NCI-H1930 (cell line): ENCODE results near the gene ABCD1.
"Not testable (repeated sequence)": the region's sequence is repeated elsewhere in the genome, so short reads cannot be mapped to it uniquely, and the experiment has no call there.

Experiments
- DNase-seq, 2 experiments: peaks; one replicate each; lab custom pipeline; 2025; lab: John Stamatoyannopoulos, UW

Gene ABCD1

DNA sequence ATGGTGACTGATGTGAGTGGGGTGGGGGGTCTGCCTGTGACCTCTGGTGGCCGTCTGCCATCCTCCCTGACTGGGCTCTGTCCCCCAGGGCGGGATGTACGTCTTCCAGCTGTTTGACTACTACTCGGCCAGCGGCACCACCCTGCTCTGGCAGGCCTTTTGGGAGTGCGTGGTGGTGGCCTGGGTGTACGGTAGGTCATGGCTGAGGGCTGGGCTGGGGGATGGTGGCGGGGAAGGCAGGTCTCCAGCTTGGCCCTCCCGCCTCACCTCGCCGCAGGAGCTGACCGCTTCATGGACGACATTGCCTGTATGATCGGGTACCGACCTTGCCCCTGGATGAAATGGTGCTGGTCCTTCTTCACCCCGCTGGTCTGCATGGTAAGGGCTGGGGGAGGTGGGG lies 30.4 kb upstream of the ABCD1 start:
- not testable (repeated sequence) for DNase-seq

DNA sequence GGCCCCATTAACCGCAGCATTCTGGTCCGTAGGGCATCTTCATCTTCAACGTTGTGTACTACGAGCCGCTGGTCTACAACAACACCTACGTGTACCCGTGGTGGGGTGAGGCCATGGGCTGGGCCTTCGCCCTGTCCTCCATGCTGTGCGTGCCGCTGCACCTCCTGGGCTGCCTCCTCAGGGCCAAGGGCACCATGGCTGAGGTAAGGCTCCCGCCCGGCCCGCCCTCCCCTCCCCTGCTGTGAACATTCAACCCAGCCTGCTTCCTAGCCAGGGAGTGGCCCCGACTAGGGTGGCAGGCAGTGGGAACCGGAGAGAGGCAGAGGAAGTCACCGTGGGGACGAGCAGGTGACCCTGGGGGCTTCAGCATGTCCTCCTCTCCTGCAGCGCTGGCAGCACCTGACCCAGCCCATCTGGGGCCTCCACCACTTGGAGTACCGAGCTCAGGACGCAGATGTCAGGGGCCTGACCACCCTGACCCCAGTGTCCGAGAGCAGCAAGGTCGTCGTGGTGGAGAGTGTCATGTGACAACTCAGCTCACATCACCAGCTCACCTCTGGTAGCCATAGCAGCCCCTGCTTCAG lies 29.9 kb upstream of the ABCD1 start:
- DNase-seq: no peak

DNA sequence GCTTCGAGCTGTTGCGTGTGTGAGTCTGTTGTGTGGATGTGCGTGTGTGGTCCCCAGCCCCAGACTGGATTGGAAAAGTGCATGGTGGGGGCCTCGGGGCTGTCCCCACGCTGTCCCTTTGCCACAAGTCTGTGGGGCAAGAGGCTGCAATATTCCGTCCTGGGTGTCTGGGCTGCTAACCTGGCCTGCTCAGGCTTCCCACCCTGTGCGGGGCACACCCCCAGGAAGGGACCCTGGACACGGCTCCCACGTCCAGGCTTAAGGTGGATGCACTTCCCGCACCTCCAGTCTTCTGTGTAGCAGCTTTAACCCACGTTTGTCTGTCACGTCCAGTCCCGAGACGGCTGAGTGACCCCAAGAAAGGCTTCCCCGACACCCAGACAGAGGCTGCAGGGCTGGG lies 28.6 kb upstream of the ABCD1 start:
- DNase-seq: no peak

DNA sequence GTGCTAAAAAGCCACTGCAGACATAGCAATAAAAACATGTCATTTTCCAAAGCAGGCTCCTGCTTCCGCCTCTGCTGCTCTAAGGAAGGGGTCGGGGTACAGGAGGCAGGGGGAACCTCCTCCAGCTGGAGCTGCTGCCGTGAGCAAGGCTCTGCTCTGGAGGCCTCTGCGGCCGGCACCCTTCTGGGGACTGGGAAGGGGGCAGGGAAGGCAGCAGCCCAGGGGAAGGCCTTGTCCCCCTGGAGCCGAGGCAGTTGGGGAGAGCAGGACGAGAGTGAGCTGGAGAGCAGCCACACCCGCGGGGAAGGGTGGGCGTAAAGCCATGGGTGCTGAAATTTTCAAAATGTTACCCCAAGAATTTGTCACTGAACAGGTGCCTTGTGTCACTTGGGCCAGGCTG lies 28.1 kb upstream of the ABCD1 start:
- DNase-seq: not testable (repeated sequence)

DNA sequence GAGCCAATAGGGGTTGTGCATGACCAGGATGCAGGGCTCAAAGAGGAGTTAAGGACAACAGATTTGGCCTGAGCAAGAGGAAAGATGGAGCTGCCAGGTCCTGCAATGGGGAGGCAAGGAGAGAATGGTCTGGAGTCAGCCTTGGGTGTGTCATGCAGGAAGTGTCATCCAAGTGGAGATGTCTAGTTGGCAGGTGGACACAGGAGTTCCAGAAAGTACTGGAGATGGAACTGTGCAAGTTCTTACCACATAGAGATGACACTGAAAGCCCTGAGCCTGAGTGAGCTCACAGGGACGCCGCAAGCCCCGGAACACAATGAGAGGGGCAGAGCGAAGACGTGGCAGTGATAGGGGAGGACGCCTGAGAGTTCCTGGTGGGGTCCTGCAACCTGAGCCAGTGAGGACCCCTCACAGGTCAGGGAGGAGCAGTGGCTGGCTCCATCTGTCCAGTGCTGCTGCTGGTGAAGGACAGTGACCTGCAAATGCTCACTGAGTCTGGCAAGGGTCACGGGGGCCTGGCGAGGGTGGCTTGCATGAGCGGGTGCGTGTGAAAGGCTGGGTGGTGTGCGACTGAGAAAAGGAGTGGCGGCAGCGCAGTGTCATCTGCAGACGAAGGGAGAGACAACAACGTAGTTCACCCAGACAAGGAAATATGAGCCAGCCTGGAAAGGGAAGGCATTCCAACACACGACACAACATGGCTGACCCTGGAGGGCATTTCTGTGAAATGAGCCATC lies 27.5 kb upstream of the ABCD1 start:
- not testable (repeated sequence) for DNase-seq

DNA sequence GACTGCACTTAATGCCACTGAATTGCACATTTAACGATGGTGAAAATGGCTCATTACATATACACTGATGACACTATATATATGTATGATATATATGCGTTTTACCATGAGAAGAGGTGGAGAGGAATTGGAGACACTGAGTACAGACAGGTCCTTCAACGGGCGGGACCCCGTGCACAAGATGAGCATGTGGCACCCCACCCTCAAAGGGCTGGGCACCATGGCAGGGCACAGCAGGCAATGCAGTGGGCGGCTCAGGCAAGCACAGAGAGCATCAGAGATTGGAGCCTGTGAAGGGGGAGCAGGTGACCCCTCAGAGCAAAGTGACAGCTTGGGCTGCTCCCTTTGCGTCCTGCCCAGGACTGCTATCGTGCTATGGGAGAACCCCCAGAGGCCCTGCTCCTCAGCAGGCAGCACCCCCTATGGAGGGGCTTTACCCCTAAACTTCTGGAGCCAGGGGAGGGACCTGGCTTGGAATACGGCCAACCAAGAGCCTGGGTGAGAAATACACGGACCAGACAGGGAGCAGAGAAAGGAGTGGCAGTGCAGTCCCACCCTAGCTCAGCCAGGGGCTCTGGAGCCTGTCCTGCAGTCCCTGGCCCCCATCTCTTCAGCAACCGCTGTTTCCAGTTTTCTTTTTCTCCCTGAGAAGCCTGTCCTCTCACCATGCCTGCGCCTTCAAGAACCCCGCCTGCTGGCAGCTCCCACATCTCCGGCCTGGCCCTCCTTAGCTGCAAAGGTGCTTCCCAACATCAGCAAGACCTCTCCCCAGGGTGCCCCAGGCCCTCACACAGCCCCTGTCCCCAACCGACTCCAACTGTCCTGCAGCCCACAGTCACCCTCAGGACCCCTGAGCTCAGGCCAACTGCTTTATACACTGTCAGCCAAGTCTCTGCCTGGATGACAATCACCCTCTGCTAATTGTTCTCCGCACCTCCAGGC lies 26.5 kb upstream of the ABCD1 start:
- DNase-seq: no peak

DNA sequence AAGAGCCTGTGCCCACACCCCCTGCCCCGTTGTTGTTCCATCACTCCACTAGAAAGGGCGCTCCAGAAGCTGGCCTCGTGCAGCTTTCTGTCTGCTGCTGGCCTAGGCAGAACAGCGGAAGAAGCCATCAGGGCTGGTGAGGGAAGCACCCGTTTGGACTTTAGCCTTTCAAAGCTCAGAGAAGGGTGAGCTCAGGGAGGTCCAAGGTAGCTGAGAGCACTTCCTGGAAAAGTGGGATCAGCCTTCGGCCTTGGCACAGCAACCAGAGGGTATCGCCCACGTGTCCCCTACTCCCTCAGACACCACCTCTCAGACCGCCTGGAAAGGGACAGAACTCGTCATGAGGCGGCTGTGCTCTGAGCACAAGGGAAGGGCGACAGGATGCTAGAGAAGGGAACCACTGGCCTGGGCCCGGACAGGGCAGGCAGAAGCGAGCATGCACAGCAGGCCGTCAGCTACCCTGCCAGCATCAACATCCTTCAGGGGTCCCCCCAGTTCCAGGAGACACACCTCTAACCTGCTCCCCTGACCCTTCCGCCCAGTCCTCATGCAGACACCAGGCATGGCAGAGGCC lies 25.4 kb upstream of the ABCD1 start:
- DNase-seq: not testable (repeated sequence)

DNA sequence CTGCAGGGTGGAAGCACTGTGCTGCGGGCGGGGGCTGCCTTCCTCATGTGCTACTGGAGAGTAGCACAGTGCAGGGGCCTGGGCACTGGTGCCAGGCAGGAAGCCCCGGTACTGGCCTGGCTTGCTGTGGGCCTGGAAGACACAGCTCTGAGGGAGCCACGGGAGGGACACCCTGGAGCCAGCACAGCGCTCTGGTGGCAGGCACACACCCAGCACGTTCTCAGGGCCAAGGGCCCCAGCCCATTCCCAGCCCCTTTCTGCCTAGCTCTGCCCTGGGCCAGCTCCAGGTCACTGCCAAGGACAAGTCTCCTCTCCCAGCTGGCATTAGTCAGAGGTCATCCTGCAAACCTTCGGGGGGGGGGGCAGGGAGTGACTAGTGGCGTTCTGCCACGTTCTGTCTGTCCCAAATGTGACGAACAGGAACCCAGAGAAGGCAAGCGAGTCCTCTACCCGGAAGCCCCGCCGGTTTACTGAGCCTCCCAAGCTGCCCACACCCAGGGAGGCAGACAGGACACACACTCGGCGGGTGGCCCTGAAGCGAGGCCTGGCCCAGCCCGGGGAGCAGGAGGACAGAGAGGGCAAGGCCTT lies 24.8 kb upstream of the ABCD1 start:
- not testable (repeated sequence) for DNase-seq

DNA sequence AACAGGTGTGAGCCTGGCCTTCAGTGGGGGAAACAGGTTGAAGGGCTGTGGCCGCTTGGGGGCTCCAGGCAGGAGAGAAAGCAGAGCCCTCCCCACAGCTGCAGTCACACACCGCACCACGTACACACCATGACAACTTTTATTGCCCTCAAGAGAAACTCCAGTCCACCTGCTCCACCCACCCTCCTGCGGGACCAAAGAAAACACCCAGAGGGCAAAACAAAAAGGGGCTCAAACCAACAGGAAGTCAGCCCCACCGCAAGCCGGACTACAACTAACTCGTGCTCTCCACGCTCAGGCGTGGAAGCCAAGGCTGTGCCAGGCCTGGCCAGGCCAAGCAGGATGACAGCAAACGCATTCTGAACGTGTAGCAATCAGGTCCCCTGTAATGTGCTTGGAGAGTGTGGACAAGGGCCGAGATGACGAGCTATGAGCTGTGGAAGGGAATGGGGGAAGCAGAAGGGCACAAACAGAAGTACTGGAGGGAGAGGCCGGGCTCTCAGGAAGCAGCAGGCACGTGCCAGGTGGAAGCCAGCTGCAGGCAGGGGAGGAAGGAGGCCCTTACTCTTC lies 24.2 kb upstream of the ABCD1 start:
- DNase-seq: no peak

DNA sequence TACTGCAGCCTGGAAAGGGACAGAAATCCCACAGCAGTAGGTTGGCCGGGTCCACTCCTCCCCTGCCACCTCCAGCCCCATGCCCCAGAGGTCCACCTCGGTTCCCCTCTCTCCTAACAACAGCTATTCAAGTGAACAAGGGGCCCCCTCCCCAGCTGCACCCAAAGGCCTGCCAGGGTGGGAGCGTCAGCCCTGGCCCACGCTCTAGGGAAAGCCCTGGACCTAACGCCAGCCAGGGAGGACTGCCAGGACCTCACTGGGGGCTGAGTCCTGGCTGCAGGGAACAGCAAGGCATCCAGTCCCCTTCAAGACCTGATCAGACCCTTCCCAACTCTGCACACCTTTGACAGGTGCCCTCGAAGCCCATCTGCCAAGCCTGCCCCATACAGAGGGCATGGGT lies 23.7 kb upstream of the ABCD1 start:
- no peak for DNase-seq

DNA sequence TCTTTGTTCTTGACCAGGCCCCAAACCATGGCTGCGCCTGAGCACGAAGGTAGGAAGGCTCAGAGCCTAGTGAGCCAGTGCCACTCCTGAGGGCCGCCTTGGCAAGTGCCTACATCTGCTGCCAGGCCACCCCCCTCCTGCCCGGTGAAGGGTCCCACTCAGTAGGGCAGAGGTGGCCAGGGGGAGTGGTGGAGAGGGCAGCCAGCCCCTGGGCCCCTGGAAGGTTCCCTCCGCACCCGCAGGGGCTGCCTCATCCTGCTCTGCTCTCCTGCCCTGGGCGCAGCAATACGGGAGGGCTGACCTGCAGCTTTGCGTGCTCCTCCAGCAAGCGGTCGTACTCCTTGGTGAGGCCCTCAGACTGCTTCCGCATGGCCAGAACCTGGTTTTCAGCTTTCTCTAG lies 22.9 kb upstream of the ABCD1 start:
- no peak for DNase-seq

DNA sequence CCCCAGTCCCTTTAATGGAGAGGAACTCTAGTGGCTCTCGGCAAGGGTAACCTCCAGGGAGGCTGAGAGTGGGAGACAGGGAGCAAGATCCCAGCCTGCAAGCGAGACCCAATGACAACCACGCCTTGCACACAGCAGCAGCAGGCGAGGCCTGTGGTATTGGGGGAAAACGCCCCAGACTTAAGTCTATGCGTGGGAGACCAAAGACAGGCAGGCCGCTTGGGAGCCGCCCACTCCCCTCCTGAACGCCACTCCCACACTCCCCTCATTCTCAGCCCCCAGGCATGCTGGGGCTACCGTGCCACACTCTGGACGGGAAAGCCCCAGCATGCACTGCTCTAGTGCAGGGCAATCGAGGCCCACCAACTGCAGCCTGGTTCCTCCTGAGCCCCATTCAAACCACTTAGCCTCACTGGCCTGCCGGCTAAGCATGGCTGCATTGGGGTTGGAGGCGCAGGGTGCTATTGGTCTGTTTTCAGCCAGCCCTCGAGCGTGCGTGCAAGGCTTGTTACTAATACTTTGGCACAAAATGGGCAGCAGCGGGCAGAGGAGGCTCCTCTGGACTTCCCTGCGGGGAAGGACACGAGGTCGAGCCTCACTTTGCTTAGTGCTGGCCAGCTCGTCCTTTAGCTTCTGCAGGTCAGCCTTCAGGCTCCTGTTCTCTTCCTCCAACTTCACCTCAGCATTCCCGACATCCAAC lies 22.2 kb upstream of the ABCD1 start:
- no peak for DNase-seq

DNA sequence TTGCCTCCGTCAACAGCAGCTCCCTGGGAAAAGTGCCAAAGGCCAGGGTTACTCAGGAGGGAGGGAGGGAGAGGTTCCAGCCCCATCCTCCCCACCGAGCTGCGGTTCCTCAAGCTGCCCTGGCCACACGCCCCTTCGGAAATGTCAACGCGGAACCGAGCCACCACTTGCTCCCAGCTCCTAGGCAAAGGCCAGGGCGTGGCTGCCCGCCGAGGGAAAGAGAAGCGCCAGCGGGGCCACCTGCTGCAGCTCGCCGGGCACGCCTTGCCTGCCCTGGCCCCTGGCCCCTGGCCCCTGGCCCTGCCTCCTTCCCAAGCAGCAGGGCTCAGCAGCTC lies 21.7 kb upstream of the ABCD1 start:
- DNase-seq: no peak

DNA sequence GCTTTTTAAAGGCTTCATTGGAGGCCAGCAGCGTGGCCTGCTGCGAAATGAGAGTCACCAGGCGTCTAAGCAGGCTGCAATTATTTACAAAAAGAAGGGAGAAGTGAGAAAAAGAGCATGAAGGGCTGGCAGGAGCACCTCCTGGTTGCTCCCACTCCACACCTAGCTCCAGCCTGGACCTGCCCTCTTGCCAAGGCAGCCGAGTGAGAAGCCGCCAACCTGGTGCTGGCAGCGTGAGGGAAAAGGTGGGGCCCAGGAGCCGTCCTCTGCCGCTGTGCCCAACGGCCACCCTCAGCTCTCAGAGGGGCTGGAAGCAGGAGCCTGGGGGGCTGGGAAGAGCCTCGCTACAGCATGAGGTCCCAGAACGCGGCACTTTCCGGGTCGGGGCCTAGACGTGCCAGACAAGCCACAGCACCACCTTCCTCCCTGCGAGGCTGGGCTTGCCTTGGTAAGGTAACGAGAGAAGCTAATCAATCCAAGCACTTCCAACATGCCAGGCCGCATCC lies 20.6 kb upstream of the ABCD1 start:
- no peak for DNase-seq

DNA sequence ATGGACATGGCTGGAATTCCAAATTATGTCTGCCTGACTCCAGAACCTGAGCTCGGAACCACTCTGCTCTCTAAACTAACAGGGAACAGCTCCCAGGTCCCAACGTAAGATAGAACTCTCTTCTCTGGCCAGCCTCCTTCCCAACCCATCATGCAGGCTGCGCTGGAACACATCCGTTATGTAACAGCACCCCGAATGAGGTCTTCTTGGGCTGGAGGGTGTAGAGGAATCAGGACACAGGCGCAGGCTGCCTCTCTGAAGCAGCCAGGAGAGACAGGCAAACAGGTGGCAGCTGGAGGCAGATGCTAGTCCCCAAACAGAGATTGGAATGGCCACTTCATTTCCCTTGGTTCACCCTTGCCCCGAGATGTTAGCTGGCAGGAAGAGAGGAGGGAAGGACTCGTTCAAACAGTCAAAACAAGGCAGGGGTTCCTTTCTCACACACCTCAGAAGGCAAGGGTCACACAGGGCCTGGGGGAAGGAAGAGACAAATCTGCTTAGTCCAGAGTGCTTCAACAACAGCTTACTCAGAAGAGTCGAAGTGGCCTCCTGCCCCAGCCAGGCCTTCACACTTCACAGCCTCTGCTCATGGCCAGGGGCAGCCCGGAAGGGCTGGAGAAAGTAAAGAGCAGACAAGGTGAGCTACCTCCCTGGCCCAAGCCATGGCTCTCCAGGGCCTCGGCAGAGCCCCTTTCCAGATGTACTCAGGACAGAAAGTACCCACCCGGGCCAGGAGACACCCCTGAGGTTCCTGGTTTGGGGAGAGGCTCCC lies 19.8 kb upstream of the ABCD1 start:
- not testable (repeated sequence) for DNase-seq

DNA sequence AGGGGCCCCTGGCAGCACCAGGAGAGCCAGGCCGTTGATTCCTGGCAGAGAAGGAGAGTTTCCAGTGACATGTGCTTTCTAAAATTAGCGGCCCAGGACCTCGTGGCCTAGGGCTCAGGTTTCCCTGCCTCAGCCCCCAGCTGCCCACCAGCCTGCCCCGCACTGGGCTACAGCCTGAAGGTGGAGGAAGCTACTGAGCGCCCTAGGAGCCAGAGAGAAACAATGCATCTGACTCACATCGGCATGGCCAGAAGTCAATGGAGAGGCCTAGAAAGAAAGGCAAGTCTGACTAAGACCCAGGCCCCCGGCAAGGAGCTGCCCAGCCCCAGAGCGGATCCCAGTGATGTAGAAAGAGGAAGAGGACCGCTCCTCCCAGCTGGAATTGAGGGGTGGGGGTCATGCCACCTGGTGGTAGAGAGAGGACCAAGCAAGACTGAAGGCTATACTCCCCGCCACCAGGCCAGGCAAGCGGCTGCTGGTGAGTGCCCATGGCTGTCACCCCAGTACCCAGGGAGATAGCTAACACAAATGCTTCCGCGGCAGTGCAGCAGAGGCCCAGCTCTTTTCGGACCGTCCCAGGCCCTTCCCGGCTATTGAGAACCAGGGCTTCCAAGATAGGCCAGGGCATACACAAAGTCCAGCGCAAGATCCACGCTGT lies 19.1 kb upstream of the ABCD1 start:
- DNase-seq: not testable (repeated sequence)

DNA sequence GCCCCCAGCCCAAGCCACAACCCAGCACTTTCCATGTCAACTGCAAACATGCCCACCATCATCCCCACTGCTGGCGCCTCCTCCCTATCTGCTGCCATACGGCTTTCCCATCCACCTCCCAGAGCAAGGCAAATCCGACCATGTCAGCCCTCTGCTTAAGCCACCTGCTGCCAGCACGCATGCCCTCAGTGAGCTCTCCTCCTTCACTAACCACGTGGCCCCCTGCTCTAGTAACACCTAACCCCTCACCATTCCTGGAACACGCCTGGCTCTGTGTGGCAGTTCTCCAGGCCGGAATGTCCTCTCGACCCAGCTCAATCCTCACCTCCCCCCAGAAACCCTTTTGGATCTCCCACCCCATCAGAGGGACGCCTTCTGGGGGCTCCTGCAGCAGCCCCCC lies 17.9 kb upstream of the ABCD1 start:
- DNase-seq: no peak

DNA sequence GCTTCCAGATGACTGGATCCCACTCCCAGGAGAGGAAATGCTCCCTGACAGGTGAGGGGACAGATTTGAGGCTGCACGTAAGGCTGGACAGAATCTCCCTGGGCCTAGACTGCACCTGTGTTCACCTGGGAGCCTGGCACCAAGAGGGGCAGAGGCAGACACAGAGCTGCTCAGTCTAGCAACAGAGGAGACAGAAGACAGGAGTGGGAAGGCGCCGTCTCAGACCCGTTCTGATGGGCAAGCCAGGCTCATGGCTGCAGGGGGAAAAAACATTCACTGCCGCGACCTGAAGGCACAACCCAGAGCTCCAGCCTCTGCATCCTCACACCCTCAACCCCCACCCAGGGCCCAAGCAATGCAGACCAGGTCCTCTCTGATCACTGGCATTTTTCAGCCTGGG lies 17.2 kb upstream of the ABCD1 start:
- DNase-seq: no peak

DNA sequence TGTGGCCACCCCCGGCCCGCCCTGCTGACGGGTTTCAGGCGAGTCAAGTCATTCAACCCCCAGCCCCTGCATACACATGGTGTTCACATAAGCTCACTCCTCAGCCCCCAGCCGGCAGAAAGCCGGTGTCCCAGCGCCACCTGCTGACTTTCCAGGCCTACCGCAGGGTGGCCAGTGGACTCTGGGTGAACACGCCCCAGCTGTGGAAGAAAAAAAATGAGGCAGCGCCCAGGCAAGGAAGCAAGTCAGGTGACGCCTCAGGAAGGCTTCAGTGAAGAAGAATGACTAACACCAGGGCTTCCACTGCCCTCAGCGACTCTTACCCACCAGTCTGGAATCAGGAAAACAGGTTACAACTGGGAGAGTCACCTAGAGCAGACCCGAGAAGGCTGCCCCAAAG lies 16.2 kb upstream of the ABCD1 start:
- peak; percentile 3 to 17 for DNase-seq
